ENCODE data around the gene NOTCH1.

The NOTCH1 gene

GRCh38 chr9:136489731-136490130 is 56.1 kb downstream of the NOTCH1 start:
- TF ChIP-seq CTCF (IDR thresholded peaks at IDR 0.05; ENCODE audit: low read depth, low read length): no peak
- no peak for DNase-seq (ENCODE audit: extremely low read depth, low read depth)

GRCh38 chr9:136488247-136489214 is 57.3 kb downstream of the NOTCH1 start:
- DNase-seq (ENCODE audit: extremely low read depth, low read depth): no peak
- peak; percentile 96 for TF ChIP-seq CTCF (IDR thresholded peaks at IDR 0.05; ENCODE audit: low read depth, low read length)

GRCh38 chr9:136487672-136488071 is 58.2 kb downstream of the NOTCH1 start:
- no peak for DNase-seq (ENCODE audit: extremely low read depth, low read depth)
- no peak for TF ChIP-seq CTCF (IDR thresholded peaks at IDR 0.05; ENCODE audit: low read depth, low read length)

- no peak for DNase-seq (ENCODE audit: extremely low read depth, low read depth)
- TF ChIP-seq CTCF (IDR thresholded peaks at IDR 0.05; ENCODE audit: low read depth, low read length): no peak
Observed at GRCh38 chr9:136486823-136487620, 58.8 kb downstream of the NOTCH1 start.

GRCh38 chr9:136486131-136486530 is 59.7 kb downstream of the NOTCH1 start:
- no peak for TF ChIP-seq CTCF (IDR thresholded peaks at IDR 0.05; ENCODE audit: low read depth, low read length)
- DNase-seq (ENCODE audit: extremely low read depth, low read depth): no peak

GRCh38 chr9:136485049-136486045 is 60.5 kb downstream of the NOTCH1 start:
- TF ChIP-seq CTCF (IDR thresholded peaks at IDR 0.05; ENCODE audit: low read depth, low read length): peak; percentile 84
- peak; percentile 41 for DNase-seq (ENCODE audit: extremely low read depth, low read depth)

All from AG09319 (cell line).